Natural killer cell (primary cell): Measurements from ENCODE around the gene ZNF629. TPM values are rescaled to one million over a fixed set of nuclear protein-coding genes. Genes with fewer than 3 reads are reported as not detected.

ENCODE experiments used
- ATAC-seq, 3 donors: fragments of 150-1000 bp in 2 of 3; fragments of 200-7000 bp in 1 of 3; cut with Tn5 transposase; 1 replicate in 1 of 3; 2 replicates in 2 of 3; pipeline ENCODE4 v1.10.0; 2021; ENCODE audit warnings: mild to moderate bottlenecking in 2 of 3, moderate library complexity in 2 of 3
- DNase-seq, 2 donors: peaks; one replicate each; pipeline versions ENCODE4 v3.0.0 to v3.0.0-alpha.2; 2013 to 2021; ENCODE audit warnings: mixed read lengths in 1 of 2
- H3K27ac ChIP-seq: one replicate; pipeline ENCODE4 v1.5.1; 2013; ENCODE audit warnings: mild to moderate bottlenecking, low read length
- H3K27me3 ChIP-seq: one replicate; pipeline ENCODE4 v1.6.1; 2013; ENCODE audit warnings: low read length; ENCODE audit not compliant: control insufficient read depth, insufficient read depth
- H3K36me3 ChIP-seq: one replicate; pipeline ENCODE4 v1.6.1; 2013; ENCODE audit warnings: low read length; ENCODE audit not compliant: control insufficient read depth, insufficient read depth
- H3K4me1 ChIP-seq: one replicate; pipeline ENCODE4 v1.6.1; 2013; ENCODE audit warnings: low read length; ENCODE audit not compliant: control insufficient read depth, insufficient read depth
- H3K4me3 ChIP-seq: one replicate; pipeline ENCODE4 v1.5.1; 2013; ENCODE audit warnings: low read length
- H3K9me3 ChIP-seq: one replicate; pipeline ENCODE4 v1.6.1; 2013; ENCODE audit warnings: low read length; ENCODE audit not compliant: control insufficient read depth, insufficient read depth
- H3K27ac Mint-ChIP-seq, 2 donors: one replicate each; pipeline ENCODE4 v1.8.0; 2022; ENCODE audit warnings: mild to moderate bottlenecking in 2 of 2, mixed read lengths in 2 of 2, moderate library complexity in 1 of 2
- H3K27me3 Mint-ChIP-seq, 2 donors: one replicate each; pipeline ENCODE4 v1.8.0; 2022; ENCODE audit warnings: low read depth in 2 of 2, mixed read lengths in 2 of 2
- H3K36me3 Mint-ChIP-seq: one replicate; pipeline ENCODE4 v1.8.0; 2022; ENCODE audit warnings: mixed read lengths
- H3K4me1 Mint-ChIP-seq, 2 donors: one replicate each; pipeline ENCODE4 v1.8.0; 2022; ENCODE audit warnings: mixed read lengths in 2 of 2
- H3K4me3 Mint-ChIP-seq: one replicate; pipeline ENCODE4 v1.8.0; 2022; ENCODE audit warnings: mild to moderate bottlenecking, moderate library complexity, mixed read lengths
- H3K9me3 Mint-ChIP-seq, 2 donors: one replicate each; pipeline ENCODE4 v1.8.0; 2022; ENCODE audit warnings: mixed read lengths in 2 of 2
- WGBS: methylation state at CpG from one replicate; pipeline ENCODE4 v1.1.7; 2013; ENCODE audit warnings: missing lambda C conversion rate; ENCODE audit not compliant: insufficient coverage; 5-methylcytosine and 5-hydroxymethylcytosine counted together
- intact Hi-C: fragments of 100-400 bp; cut with micrococcal nuclease; formaldehyde crosslinking; loops from one replicate; pipeline ENCODE4 v1.14.2; 2022
- total RNA-seq, 4 donors: library from RNA; stranded (reverse); fragments of 120-200 nt in 1 of 4; gene quantifications; one replicate each; pipeline versions ENCODE4 v1.2.3 to v1.2.4, GENCODE V29; 2013 to 2022
- TF ChIP-seq, protein P1 (sequence below): fragments of 200-600 bp; IDR thresholded peaks from one replicate; pipeline ENCODE4 v1.8.0; 2022; ENCODE audit warnings: antibody characterized with exemption

The ZNF629 gene
- total RNA-seq, 3 donors from 2014 or later (not counting 1 experiment from before 2014, with no cell fraction given), result 0.96 to 1.9 (median 1.8) TPM

DNA sequence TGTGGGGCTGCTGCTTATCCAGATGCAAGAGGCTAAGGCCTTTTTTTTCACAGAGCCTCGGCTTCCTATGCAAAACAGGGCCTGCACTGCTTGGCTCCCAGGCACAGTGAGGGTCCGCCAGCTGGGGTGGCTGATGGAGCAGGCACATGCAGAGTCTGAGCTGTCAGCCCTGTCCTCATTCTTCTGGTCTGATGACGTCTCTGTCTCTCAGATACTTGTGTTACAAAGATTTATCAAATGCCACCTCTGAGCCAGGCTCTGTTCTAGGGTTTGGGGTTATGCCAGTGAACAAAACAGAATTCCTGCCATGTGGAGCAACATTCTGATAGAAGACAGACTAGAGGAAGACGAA, 20.1 kb downstream of the ZNF629 start:
- intact Hi-C loops, result loop anchor here (10.0 kb wide), 1 partner anchor 52 kb away; no protein-coding TSS in a partner anchor
- H3K27me3 Mint-ChIP-seq, result no peaks in the 10 kb centered on the region
- TF ChIP-seq, protein P1, sequence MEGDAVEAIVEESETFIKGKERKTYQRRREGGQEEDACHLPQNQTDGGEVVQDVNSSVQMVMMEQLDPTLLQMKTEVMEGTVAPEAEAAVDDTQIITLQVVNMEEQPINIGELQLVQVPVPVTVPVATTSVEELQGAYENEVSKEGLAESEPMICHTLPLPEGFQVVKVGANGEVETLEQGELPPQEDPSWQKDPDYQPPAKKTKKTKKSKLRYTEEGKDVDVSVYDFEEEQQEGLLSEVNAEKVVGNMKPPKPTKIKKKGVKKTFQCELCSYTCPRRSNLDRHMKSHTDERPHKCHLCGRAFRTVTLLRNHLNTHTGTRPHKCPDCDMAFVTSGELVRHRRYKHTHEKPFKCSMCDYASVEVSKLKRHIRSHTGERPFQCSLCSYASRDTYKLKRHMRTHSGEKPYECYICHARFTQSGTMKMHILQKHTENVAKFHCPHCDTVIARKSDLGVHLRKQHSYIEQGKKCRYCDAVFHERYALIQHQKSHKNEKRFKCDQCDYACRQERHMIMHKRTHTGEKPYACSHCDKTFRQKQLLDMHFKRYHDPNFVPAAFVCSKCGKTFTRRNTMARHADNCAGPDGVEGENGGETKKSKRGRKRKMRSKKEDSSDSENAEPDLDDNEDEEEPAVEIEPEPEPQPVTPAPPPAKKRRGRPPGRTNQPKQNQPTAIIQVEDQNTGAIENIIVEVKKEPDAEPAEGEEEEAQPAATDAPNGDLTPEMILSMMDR, result no peak
- peak overlapping the region; percentile 44 for H3K27ac ChIP-seq
- 91% methylated on average over 4 of the region's 4 CpGs for WGBS
- peak overlapping the region; percentile 7 to 82 for H3K27ac Mint-ChIP-seq
- DNase-seq (no peak), ATAC-seq (no peak)
- peak overlapping the region; percentile 7 for H3K4me3 Mint-ChIP-seq
- no peaks in the 10 kb centered on the region for H3K27me3 ChIP-seq
- peaks cover 74% of the 10 kb centered on the region for H3K36me3 ChIP-seq
- H3K4me1 ChIP-seq, result peaks cover 52% of the 10 kb centered on the region
- H3K9me3 Mint-ChIP-seq, result no peaks in the 10 kb centered on the region
- no peak overlapping the region for H3K4me3 ChIP-seq
- peaks cover 32 to 49% of the 10 kb centered on the region in 2 donors for H3K4me1 Mint-ChIP-seq
- H3K9me3 ChIP-seq, result no peaks in the 10 kb centered on the region
- peaks cover 9% of the 10 kb centered on the region for H3K36me3 Mint-ChIP-seq

DNA sequence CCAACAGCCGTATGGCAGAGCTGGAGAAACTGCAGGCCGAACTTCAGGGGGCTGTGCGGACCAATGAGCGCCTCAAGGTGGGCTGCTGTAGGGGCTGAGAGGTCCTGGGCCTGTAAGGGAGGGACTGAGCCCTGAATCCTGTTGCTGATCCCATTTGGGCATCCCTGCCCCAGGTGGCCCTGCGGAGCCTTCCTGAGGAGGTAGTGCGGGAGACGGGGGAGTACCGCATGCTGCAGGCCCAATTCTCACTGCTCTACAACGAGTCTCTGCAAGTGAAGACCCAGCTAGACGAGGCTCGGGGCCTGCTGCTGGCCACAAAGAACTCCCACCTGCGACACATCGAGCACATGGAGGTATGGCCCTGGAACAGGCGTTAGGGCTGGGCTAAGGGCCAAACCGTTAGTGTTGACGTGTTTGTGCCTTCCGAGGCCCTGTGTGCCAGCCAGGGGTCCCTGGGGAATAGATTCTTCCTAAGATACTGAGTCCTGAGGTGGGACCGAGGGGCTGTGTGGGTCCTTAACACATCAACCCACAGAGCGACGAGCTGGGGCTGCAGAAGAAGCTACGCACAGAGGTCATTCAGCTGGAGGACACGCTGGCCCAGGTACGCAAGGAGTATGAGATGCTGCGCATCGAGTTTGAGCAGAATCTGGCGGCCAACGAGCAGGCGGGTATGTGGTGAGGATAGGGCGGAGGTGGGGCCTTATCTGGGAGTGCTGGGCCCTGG, 20.6 kb downstream of the ZNF629 start:
- DNase-seq (no peak), ATAC-seq (no peak)
- Histone ChIP-seq H3K4me3 (no peak overlapping the region), H3K27me3 (no peaks in the 10 kb centered on the region), H3K27ac (no peak overlapping the region), H3K36me3 (peaks cover 69% of the 10 kb centered on the region), H3K4me1 (peaks cover 53% of the 10 kb centered on the region), H3K9me3 (no peaks in the 10 kb centered on the region)
- 97% methylated on average over 29 of the region's 29 CpGs for WGBS
- no peaks in the 10 kb centered on the region for H3K9me3 Mint-ChIP-seq
- H3K4me3 Mint-ChIP-seq, result peak overlapping the region; percentile 31
- peaks cover 9% of the 10 kb centered on the region for H3K36me3 Mint-ChIP-seq
- H3K27ac Mint-ChIP-seq, result peak overlapping the region; percentile 7 to 82
- intact Hi-C loops, result loop anchor here (10.0 kb wide), 1 partner anchor 52 kb away; no protein-coding TSS in a partner anchor
- no peaks in the 10 kb centered on the region for H3K27me3 Mint-ChIP-seq
- TF ChIP-seq, protein P1, result no peak
- peaks cover 36 to 53% of the 10 kb centered on the region in 2 donors for H3K4me1 Mint-ChIP-seq

DNA sequence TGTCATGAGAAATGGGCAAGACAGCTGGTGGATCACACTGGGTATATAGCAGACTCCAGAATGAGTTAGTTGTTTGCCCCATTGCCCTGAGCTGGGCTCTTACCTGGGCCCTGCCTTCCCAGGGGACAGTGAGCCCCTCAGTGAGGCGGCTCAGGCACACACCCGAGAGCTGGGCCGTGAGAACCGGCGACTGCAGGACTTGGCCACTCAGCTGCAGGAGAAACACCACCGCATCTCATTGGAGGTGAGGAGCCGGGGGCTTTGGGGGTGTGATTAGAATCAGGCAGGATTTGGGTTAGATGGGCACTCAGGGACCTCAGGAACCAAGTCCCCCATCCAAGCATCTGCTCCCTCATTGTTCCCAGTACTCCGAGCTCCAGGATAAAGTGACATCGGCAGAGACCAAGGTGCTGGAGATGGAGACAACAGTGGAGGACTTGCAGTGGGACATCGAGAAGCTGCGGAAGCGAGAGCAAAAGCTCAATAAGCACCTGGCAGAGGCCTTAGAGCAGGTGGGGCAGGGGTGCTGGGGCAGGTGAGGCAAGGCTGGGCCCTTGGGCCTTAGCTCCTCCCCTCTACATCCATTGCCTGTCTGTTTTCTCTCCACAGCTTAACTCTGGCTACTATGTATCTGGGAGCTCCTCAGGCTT, 22.1 kb downstream of the ZNF629 start:
- no peak overlapping the region for H3K27ac ChIP-seq
- H3K36me3 Mint-ChIP-seq, result peaks cover 9% of the 10 kb centered on the region
- H3K9me3 ChIP-seq, result no peaks in the 10 kb centered on the region
- TF ChIP-seq, protein P1, result no peak
- no peak overlapping the region for H3K4me3 Mint-ChIP-seq
- intact Hi-C loops, result loop anchor here (5.0 to 10.0 kb wide), 2 partner anchors 50 to 157 kb away; partner anchors contain the start of gene FBXL19
- no peak for ATAC-seq
- H3K27ac Mint-ChIP-seq, result no peak overlapping the region
- peaks cover 67% of the 10 kb centered on the region for H3K4me1 ChIP-seq
- H3K36me3 ChIP-seq, result peaks cover 62% of the 10 kb centered on the region
- H3K4me1 Mint-ChIP-seq, result peaks cover 43 to 64% of the 10 kb centered on the region in 2 donors
- no peaks in the 10 kb centered on the region for H3K27me3 ChIP-seq
- no peak overlapping the region for H3K4me3 ChIP-seq
- DNase-seq, result no peak
- no peaks in the 10 kb centered on the region for H3K27me3 Mint-ChIP-seq
- WGBS, result 98% methylated on average over 12 of the region's 12 CpGs
- no peaks in the 10 kb centered on the region for H3K9me3 Mint-ChIP-seq
